ENCODE results near the gene ABCF2. TPM values are rescaled to one million over a fixed set of nuclear protein-coding genes. Genes with fewer than 3 reads are reported as not detected.

ABCF2 gene
- total RNA-seq, 1 donor from 2014 or later, result 31.3 TPM

- no peak overlapping the region for H3K27ac ChIP-seq
- H3K27me3 Mint-ChIP-seq (ENCODE audit: insufficient read depth, low read depth), result peaks cover 9% of the 10 kb centered on the region
Observed at GRCh38 chr7:151272405-151272804, 45.4 kb upstream of the ABCF2 start.

GRCh38 chr7:151271699-151272355 is 44.8 kb upstream of the ABCF2 start:
- Histone ChIP-seq H3K4me1 (no peaks in the 10 kb centered on the region), H3K36me3 (no peaks in the 10 kb centered on the region), H3K27me3 (peaks cover 16% of the 10 kb centered on the region), H4K20me1 (ENCODE audit: low read depth) (no peaks in the 10 kb centered on the region), H3F3A (ENCODE audit: low read depth) (no peaks in the 10 kb centered on the region), H3K4me3 (no peak overlapping the region), H3K9ac (no peak overlapping the region), H3K79me2 (ENCODE audit: low read depth) (no peaks in the 10 kb centered on the region), H3K27ac (no peak overlapping the region), H2AFZ (replicated peaks) (no peak overlapping the region), H3K4me2 (no peak overlapping the region), H3K9me3 (ENCODE audit: low read depth) (no peaks in the 10 kb centered on the region)
- Mint-ChIP-seq H3K9me3 (no peaks in the 10 kb centered on the region), H3K4me1 (peaks cover 7% of the 10 kb centered on the region), H3K27ac (peak overlapping the region; percentile 6), H3K4me3 (no peak overlapping the region), H3K27me3 (ENCODE audit: insufficient read depth, low read depth) (peaks cover 10% of the 10 kb centered on the region), H3K36me3 (no peaks in the 10 kb centered on the region)
- no peak for DNase-seq (ENCODE audit: low spot score)
- TF ChIP-seq EZH2 (IDR thresholded peaks at IDR 0.05) (no peak), EZH2phosphoT487 (IDR thresholded peaks at IDR 0.05) (no peak)
- TF ChIP-seq, protein P1, sequence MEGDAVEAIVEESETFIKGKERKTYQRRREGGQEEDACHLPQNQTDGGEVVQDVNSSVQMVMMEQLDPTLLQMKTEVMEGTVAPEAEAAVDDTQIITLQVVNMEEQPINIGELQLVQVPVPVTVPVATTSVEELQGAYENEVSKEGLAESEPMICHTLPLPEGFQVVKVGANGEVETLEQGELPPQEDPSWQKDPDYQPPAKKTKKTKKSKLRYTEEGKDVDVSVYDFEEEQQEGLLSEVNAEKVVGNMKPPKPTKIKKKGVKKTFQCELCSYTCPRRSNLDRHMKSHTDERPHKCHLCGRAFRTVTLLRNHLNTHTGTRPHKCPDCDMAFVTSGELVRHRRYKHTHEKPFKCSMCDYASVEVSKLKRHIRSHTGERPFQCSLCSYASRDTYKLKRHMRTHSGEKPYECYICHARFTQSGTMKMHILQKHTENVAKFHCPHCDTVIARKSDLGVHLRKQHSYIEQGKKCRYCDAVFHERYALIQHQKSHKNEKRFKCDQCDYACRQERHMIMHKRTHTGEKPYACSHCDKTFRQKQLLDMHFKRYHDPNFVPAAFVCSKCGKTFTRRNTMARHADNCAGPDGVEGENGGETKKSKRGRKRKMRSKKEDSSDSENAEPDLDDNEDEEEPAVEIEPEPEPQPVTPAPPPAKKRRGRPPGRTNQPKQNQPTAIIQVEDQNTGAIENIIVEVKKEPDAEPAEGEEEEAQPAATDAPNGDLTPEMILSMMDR (IDR thresholded peaks at IDR 0.05), result no peak

More at GRCh38 chr7:151272405-151272804, 45.4 kb upstream of the ABCF2 start:
- no peak overlapping the region for H2AFZ ChIP-seq (replicated peaks)
- peaks cover 20% of the 10 kb centered on the region for H3K27me3 ChIP-seq
- H3K9me3 Mint-ChIP-seq, result no peaks in the 10 kb centered on the region
- no peak overlapping the region for H3K4me3 ChIP-seq
- H4K20me1 ChIP-seq (ENCODE audit: low read depth), result no peaks in the 10 kb centered on the region
- no peak overlapping the region for H3K9ac ChIP-seq
- H3K4me3 Mint-ChIP-seq, result no peak overlapping the region
- H3K27ac Mint-ChIP-seq, result peak overlapping the region; percentile 6
- no peak overlapping the region for H3K4me2 ChIP-seq
- no peaks in the 10 kb centered on the region for H3F3A ChIP-seq (ENCODE audit: low read depth)
- no peaks in the 10 kb centered on the region for H3K36me3 Mint-ChIP-seq
- H3K36me3 ChIP-seq, result no peaks in the 10 kb centered on the region
- H3K4me1 ChIP-seq, result no peaks in the 10 kb centered on the region
- no peaks in the 10 kb centered on the region for H3K79me2 ChIP-seq (ENCODE audit: low read depth)
- H3K9me3 ChIP-seq (ENCODE audit: low read depth), result no peaks in the 10 kb centered on the region
- DNase-seq (ENCODE audit: low spot score), result no peak
- peaks cover 11% of the 10 kb centered on the region for H3K4me1 Mint-ChIP-seq
- no peak for TF ChIP-seq EZH2phosphoT487 (IDR thresholded peaks at IDR 0.05)
- TF ChIP-seq EZH2 (IDR thresholded peaks at IDR 0.05), result no peak
- TF ChIP-seq, protein P1 (IDR thresholded peaks at IDR 0.05), result no peak

DNA sequence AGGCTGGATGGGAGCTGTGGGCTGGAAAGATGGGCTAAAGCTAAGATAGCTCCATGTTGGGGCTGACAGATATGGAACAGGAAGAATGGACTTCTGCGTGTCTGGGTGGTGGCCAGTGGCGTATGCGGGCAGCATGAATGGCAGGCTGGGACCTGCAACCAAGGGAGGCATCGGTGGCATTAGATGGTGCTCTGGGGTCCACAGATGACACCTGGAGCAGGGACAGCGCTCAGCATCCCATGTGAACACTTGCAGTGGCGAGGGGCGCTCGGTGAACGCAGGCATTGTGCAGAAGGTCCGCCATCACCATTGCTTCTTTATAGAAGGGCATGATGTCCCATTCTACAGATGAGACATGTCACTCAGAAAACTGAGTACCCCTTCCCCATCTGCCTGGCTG is 42.5 kb upstream of the ABCF2 start:
- H3K4me2 ChIP-seq, result no peak overlapping the region
- H3K79me2 ChIP-seq (ENCODE audit: low read depth), result no peaks in the 10 kb centered on the region
- no peaks in the 10 kb centered on the region for H4K20me1 ChIP-seq (ENCODE audit: low read depth)
- H3K27me3 ChIP-seq, result no peaks in the 10 kb centered on the region
- H2AFZ ChIP-seq (replicated peaks), result no peak overlapping the region
- no peak overlapping the region for H3K9ac ChIP-seq
- peak overlapping the region; percentile 58 for H3K27ac Mint-ChIP-seq
- H3K4me1 ChIP-seq, result no peaks in the 10 kb centered on the region
- H3K9me3 ChIP-seq (ENCODE audit: low read depth), result no peaks in the 10 kb centered on the region
- no peak overlapping the region for H3K4me3 ChIP-seq
- TF ChIP-seq EZH2phosphoT487 (IDR thresholded peaks at IDR 0.05) (no peak), EZH2 (IDR thresholded peaks at IDR 0.05) (no peak)
- TF ChIP-seq, protein P1 (IDR thresholded peaks at IDR 0.05), result no peak
- peaks cover 13% of the 10 kb centered on the region for H3K27me3 Mint-ChIP-seq (ENCODE audit: insufficient read depth, low read depth)
- no peaks in the 10 kb centered on the region for H3K36me3 Mint-ChIP-seq
- DNase-seq (ENCODE audit: low spot score), result no peak
- no peaks in the 10 kb centered on the region for H3F3A ChIP-seq (ENCODE audit: low read depth)
- peaks cover 1% of the 10 kb centered on the region for H3K4me1 Mint-ChIP-seq
- H3K27ac ChIP-seq, result no peak overlapping the region
- H3K9me3 Mint-ChIP-seq, result no peaks in the 10 kb centered on the region
- H3K36me3 ChIP-seq, result no peaks in the 10 kb centered on the region
- peak overlapping the region; percentile 40 for H3K4me3 Mint-ChIP-seq

Measured in neural progenitor cell (in vitro differentiated cells).